Esophagus squamous epithelium (tissue), 4 donors: ENCODE data around the gene VCL.

Experiments
- CTCF ChIP-seq, 6 experiments: fragments of 450-650 bp in 4 of 6; fragments of 200-600 bp in 2 of 6; sonication (generic) in 2 of 6; IDR thresholded peaks; one replicate each; pipeline ENCODE4 v1.5.1; 2016 to 2019; ENCODE audit warnings: antibody characterized with exemption in 6 of 6, mild to moderate bottlenecking in 4 of 6, moderate library complexity in 4 of 6
- POLR2A ChIP-seq, 4 donors: fragments of 450-650 bp; IDR thresholded peaks; one replicate each; pipeline ENCODE4 v1.6.1; 2017; ENCODE audit warnings: antibody characterized with exemption in 4 of 4, mild to moderate bottlenecking in 4 of 4, moderate library complexity in 3 of 4

- TF ChIP-seq POLR2A (IDR thresholded peaks at IDR 0.05), result no peak
- TF ChIP-seq CTCF (IDR thresholded peaks at IDR 0.05), result no peak
These were observed 49.4 kb downstream of the VCL start for GRCh38 chr10:74047304-74047703.
